Astrocyte (in vitro differentiated cells and primary cell): ENCODE measurements around the gene SPTBN1. TPM values are rescaled to one million over a fixed set of nuclear protein-coding genes. Genes with fewer than 3 reads are reported as not detected.
A peak's percentile ranks its signal among the peaks of the same experiment; 100 is the strongest.

Experiments used
- DNase-seq: peaks from one replicate; pipeline ENCODE4 v3.0.0-alpha.2; 2010; ENCODE audit warnings: low read depth
- FAIRE-seq: peaks from 2 replicates; lab custom pipeline; 2011; peaks lifted over from hg19 to GRCh38; lab: Jason Lieb, UNC
- H2AFZ ChIP-seq: 2 replicates; pipeline ENCODE4 v1.6.0; 2012; ENCODE audit warnings: low read depth, low read length, inconsistent platforms
- H3K27ac ChIP-seq: 2 replicates; pipeline ENCODE4 v1.5.1; 2011; ENCODE audit warnings: low read depth, low read length, inconsistent platforms
- H3K27me3 ChIP-seq: 2 replicates; pipeline ENCODE4 v1.6.0; 2011; ENCODE audit warnings: low read length, inconsistent platforms; ENCODE audit not compliant: insufficient read depth
- H3K36me3 ChIP-seq: 2 replicates; pipeline ENCODE4 v1.5.1; 2011; ENCODE audit warnings: low read length, inconsistent platforms; ENCODE audit not compliant: insufficient read depth
- H3K4me1 ChIP-seq: 2 replicates; pipeline ENCODE4 v1.5.1; 2011; ENCODE audit warnings: low read length, inconsistent platforms; ENCODE audit not compliant: insufficient read depth
- H3K4me2 ChIP-seq: 2 replicates; pipeline ENCODE4 v1.6.0; 2012; ENCODE audit warnings: low read length, inconsistent platforms
- H3K4me3 ChIP-seq: 2 replicates; pipeline ENCODE4 v1.5.1; 2011; ENCODE audit warnings: low read depth, mild to moderate bottlenecking, low read length, inconsistent platforms; ENCODE audit not compliant: insufficient read depth
- H3K79me2 ChIP-seq: 2 replicates; pipeline ENCODE4 v1.6.0; 2012; ENCODE audit warnings: mild to moderate bottlenecking, low read length, inconsistent platforms; ENCODE audit not compliant: insufficient read depth
- H3K9ac ChIP-seq: 2 replicates; pipeline ENCODE4 v1.6.0; 2012; ENCODE audit warnings: mild to moderate bottlenecking, low read length, inconsistent platforms
- H3K9me3 ChIP-seq: 2 replicates; pipeline ENCODE4 v1.5.1; 2012; ENCODE audit warnings: low read depth, mild to moderate bottlenecking, low read length, inconsistent platforms; ENCODE audit not compliant: insufficient read depth
- H4K20me1 ChIP-seq: 2 replicates; pipeline ENCODE4 v1.6.0; 2012; ENCODE audit warnings: low read length, inconsistent platforms; ENCODE audit not compliant: insufficient read depth
- H3K27ac Mint-ChIP-seq: one replicate; pipeline ENCODE4 v1.8.0; 2021; ENCODE audit warnings: mild to moderate bottlenecking, mixed read lengths; ENCODE audit not compliant: unreplicated experiment
- H3K27me3 Mint-ChIP-seq: one replicate; pipeline ENCODE4 v1.8.0; 2021; ENCODE audit warnings: low read depth, mixed read lengths; ENCODE audit not compliant: unreplicated experiment
- H3K36me3 Mint-ChIP-seq: one replicate; pipeline ENCODE4 v1.8.0; 2021; ENCODE audit warnings: low read depth, mixed read lengths; ENCODE audit not compliant: unreplicated experiment
- H3K4me1 Mint-ChIP-seq: one replicate; pipeline ENCODE4 v1.8.0; 2021; ENCODE audit warnings: low read depth, mixed read lengths; ENCODE audit not compliant: unreplicated experiment
- H3K4me3 Mint-ChIP-seq: one replicate; pipeline ENCODE4 v1.8.0; 2021; ENCODE audit warnings: mild to moderate bottlenecking, moderate library complexity, mixed read lengths; ENCODE audit not compliant: unreplicated experiment
- H3K9me3 Mint-ChIP-seq: one replicate; pipeline ENCODE4 v1.8.0; 2021; ENCODE audit warnings: mild to moderate bottlenecking, mixed read lengths; ENCODE audit not compliant: unreplicated experiment
- EZH2 ChIP-seq: IDR thresholded peaks from 2 replicates; pipeline ENCODE4 v1.6.1; 2012; ENCODE audit warnings: mild to moderate bottlenecking, low read length, inconsistent platforms; ENCODE audit not compliant: insufficient read depth
- total RNA-seq: library from RNA; stranded (reverse); gene quantifications from 2 replicates; pipeline ENCODE4 v1.2.1, GENCODE V29; 2021
- TF ChIP-seq, protein P1 (sequence below): IDR thresholded peaks from 2 replicates; pipeline ENCODE4 v1.5.1; 2011; ENCODE audit warnings: low read depth, mild to moderate bottlenecking, inconsistent platforms, low read length, moderate library complexity; ENCODE audit not compliant: insufficient read depth

SPTBN1 gene
- total RNA-seq, 1 donor from 2014 or later: 311 TPM

DNA sequence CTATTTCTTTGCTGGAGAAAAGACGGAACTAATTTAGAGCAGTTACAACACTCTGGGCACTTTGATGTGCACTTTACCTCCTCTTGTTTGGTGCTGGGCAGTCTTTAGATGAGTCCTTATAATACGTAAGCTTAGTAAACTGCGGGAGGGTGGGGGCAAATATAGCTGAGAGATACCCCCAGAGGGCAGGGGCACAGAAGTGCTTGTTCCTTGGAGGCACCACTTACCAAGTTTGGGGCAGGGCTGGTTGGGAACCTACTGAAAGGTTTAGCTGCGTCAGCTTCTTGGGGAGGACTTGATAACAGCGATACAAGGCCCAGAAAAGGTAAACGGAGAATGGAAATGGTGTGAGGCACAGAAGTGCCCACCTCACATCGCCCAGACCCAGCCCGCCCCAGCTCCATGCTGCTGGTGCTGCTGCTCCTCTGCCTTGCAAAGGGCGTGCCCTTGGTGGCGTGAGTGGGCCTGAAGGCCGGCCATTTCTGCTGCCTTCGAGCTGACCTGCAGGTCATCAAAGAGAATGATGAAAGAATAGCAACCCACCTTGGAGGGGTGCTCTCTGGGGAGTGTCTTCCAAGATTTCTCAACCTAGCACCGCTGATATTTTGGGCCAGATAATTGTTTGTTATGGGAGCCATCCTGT lies 139.2 kb downstream of the SPTBN1 start:
- no peak for TF ChIP-seq EZH2
- TF ChIP-seq, protein P1, sequence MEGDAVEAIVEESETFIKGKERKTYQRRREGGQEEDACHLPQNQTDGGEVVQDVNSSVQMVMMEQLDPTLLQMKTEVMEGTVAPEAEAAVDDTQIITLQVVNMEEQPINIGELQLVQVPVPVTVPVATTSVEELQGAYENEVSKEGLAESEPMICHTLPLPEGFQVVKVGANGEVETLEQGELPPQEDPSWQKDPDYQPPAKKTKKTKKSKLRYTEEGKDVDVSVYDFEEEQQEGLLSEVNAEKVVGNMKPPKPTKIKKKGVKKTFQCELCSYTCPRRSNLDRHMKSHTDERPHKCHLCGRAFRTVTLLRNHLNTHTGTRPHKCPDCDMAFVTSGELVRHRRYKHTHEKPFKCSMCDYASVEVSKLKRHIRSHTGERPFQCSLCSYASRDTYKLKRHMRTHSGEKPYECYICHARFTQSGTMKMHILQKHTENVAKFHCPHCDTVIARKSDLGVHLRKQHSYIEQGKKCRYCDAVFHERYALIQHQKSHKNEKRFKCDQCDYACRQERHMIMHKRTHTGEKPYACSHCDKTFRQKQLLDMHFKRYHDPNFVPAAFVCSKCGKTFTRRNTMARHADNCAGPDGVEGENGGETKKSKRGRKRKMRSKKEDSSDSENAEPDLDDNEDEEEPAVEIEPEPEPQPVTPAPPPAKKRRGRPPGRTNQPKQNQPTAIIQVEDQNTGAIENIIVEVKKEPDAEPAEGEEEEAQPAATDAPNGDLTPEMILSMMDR: no peak
- Histone ChIP-seq H3K9ac (no peak overlapping the region), H3K4me2 (no peak overlapping the region), H3K27ac (no peak overlapping the region), H3K79me2 (peaks cover 100% of the 10 kb centered on the region), H3K9me3 (no peaks in the 10 kb centered on the region), H3K27me3 (no peaks in the 10 kb centered on the region), H3K36me3 (peaks cover 6% of the 10 kb centered on the region), H3K4me3 (no peak overlapping the region), H4K20me1 (peaks cover 73% of the 10 kb centered on the region), H2AFZ (no peak overlapping the region), H3K4me1 (peaks cover 33% of the 10 kb centered on the region)
- no peaks in the 10 kb centered on the region for H3K27me3 Mint-ChIP-seq
- H3K36me3 Mint-ChIP-seq: peaks cover 21% of the 10 kb centered on the region
- peaks cover 29% of the 10 kb centered on the region for H3K4me1 Mint-ChIP-seq
- no peak for DNase-seq
- H3K4me3 Mint-ChIP-seq: no peak overlapping the region
- H3K9me3 Mint-ChIP-seq: no peaks in the 10 kb centered on the region
- no peak for FAIRE-seq
- no peak overlapping the region for H3K27ac Mint-ChIP-seq

DNA sequence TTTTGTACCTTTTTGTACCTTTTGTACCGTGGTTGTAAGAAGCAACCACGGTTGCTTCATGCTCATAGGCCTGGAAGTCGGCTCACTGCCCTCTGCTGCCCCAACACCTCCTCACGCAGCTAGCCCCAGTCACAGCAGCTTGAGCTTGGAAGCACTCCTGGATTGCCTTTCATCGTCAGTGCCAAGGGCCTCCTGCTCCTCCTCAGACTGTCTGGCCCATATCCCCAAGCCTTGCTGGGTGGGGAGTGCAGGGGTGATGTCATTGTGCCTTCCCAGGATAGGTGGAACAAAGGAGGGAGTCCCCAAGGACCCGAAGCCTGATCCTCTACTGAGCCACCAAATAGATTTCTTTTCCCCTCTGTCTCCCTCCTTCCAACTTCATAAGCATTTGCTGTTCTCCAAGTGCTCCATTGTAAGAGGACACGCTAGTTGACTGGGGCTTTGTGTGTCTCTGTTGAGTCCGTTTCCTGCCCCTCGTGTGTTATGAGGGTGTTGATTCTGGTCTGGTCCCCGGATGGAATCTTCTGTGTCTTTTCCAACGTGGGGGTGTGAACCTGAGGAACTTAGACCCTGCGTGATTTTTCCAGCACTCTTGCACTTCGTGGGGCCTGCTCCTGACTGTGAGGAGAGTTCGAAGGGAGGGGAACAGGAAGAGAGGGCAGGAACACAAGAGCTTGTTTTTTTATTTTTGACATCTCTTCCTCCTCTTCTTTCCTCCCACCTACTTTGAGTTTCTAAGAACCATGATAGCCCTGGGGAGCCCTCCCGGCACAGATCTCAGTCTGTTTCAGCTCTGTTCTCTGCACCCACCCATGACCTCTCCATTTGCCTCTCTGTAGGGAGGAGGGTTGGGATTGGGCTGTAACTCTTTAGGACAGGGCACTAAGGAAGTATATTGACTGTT lies 140.1 kb downstream of the SPTBN1 start:
- peaks cover 71% of the 10 kb centered on the region for H4K20me1 ChIP-seq
- no peak overlapping the region for H3K4me3 ChIP-seq
- Mint-ChIP-seq H3K9me3 (no peaks in the 10 kb centered on the region), H3K27me3 (no peaks in the 10 kb centered on the region), H3K36me3 (peaks cover 21% of the 10 kb centered on the region), H3K4me3 (no peak overlapping the region), H3K27ac (peak overlapping the region; percentile 22), H3K4me1 (peaks cover 25% of the 10 kb centered on the region)
- no peak overlapping the region for H3K9ac ChIP-seq
- no peak for DNase-seq
- peaks cover 33% of the 10 kb centered on the region for H3K4me1 ChIP-seq
- no peaks in the 10 kb centered on the region for H3K9me3 ChIP-seq
- no peak overlapping the region for H2AFZ ChIP-seq
- peaks cover 7% of the 10 kb centered on the region for H3K36me3 ChIP-seq
- H3K27me3 ChIP-seq: no peaks in the 10 kb centered on the region
- no peak for FAIRE-seq
- no peak overlapping the region for H3K27ac ChIP-seq
- H3K79me2 ChIP-seq: peaks cover 100% of the 10 kb centered on the region
- TF ChIP-seq EZH2: no peak
- TF ChIP-seq, protein P1: no peak
- H3K4me2 ChIP-seq: no peak overlapping the region
